ENCODE measurements around the gene DDIT3.

- TF ChIP-seq CTCF (IDR thresholded peaks at IDR 0.05; ENCODE audit: low read length) (no peak), EZH2 (IDR thresholded peaks at IDR 0.05; ENCODE audit: borderline replicate concordance, low read length) (no peak)
Measured at GRCh38 chr12:57475271-57476161, 44.8 kb downstream of the DDIT3 start.
